ENCODE data around the gene WDR45B.

GRCh38 chr17:82598256-82599119, 49.8 kb downstream of the WDR45B start:
- TF ChIP-seq REST (IDR thresholded peaks at IDR 0.05; ENCODE audit: low read depth, low read length) (no peak), CTCF (IDR thresholded peaks at IDR 0.05) (no peak)

Measured in SK-N-SH (cell line).